C4-2B (cell line): ENCODE data around the gene INPP5F.

Source experiments
- ZFX ChIP-seq: fragments of 450-650 bp; IDR thresholded peaks from 2 replicates; pipeline ENCODE4 v1.6.1; 2017
- TF ChIP-seq, protein P1 (sequence below): fragments of 450-650 bp; conservative IDR thresholded peaks from 2 replicates; pipeline ENCODE4 v1.5.1; 2017; ENCODE audit warnings: mild to moderate bottlenecking

DNA sequence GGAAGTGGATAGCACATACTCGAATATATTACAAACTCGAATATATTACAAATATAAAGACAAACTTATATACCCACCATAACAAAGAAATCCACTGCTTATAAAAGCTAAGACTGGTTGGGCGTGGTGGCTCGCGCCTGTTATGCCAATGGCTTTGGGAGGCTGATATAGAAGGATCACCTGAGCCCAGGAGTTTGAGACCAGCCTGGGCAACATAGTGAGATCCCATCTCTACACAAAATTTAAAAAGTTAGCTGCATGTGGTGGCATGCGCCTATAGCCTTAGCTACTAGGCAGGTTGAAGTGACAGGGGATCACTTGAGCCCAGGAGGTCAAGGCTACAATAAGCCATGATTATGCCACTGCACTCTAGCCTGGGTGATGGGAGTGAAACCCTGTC is 126.4 kb downstream of the INPP5F start:
- TF ChIP-seq, protein P1, sequence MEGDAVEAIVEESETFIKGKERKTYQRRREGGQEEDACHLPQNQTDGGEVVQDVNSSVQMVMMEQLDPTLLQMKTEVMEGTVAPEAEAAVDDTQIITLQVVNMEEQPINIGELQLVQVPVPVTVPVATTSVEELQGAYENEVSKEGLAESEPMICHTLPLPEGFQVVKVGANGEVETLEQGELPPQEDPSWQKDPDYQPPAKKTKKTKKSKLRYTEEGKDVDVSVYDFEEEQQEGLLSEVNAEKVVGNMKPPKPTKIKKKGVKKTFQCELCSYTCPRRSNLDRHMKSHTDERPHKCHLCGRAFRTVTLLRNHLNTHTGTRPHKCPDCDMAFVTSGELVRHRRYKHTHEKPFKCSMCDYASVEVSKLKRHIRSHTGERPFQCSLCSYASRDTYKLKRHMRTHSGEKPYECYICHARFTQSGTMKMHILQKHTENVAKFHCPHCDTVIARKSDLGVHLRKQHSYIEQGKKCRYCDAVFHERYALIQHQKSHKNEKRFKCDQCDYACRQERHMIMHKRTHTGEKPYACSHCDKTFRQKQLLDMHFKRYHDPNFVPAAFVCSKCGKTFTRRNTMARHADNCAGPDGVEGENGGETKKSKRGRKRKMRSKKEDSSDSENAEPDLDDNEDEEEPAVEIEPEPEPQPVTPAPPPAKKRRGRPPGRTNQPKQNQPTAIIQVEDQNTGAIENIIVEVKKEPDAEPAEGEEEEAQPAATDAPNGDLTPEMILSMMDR, result no peak
- no peak for TF ChIP-seq ZFX
